ENCODE measurements around the gene IGFBP3. TPM values are rescaled to one million over a fixed set of nuclear protein-coding genes. Genes with fewer than 3 reads are reported as not detected.

The IGFBP3 gene
- polyA plus RNA-seq, 1 donor from 2014 or later = 1.6 TPM

- H4K20me1 ChIP-seq (ENCODE audit: insufficient read depth) = no peaks in the 10 kb centered on the region
- no peaks in the 10 kb centered on the region for H3K27me3 ChIP-seq (ENCODE audit: insufficient read depth, low read depth, low read length)
- no peak overlapping the region for H3K4me3 ChIP-seq (ENCODE audit: low read length)
- no peak overlapping the region for H2AFZ ChIP-seq (ENCODE audit: low read depth, low read length)
- H3K9ac ChIP-seq (ENCODE audit: low read length) = no peak overlapping the region
- H3K4me2 ChIP-seq (ENCODE audit: low read length) = no peak overlapping the region
- H3K9me3 ChIP-seq (ENCODE audit: low read length) = no peaks in the 10 kb centered on the region
- no peaks in the 10 kb centered on the region for H3F3A ChIP-seq (ENCODE audit: insufficient read depth, low read length, poor library complexity, severe bottlenecking)
- TF ChIP-seq MXI1 (conservative IDR thresholded peaks at IDR 0.05; ENCODE audit: poor library complexity, severe bottlenecking) (no peak), RAD21 (conservative IDR thresholded peaks at IDR 0.05) (no peak), POLR2AphosphoS5 (IDR thresholded peaks at IDR 0.05) (no peak)
- no peaks in the 10 kb centered on the region for H3K79me2 ChIP-seq (replicated peaks; ENCODE audit: insufficient read depth, low read length)
- no peak overlapping the region for H3K27ac ChIP-seq (ENCODE audit: low read length)
- no peaks in the 10 kb centered on the region for H3K36me3 ChIP-seq (ENCODE audit: insufficient read depth, low read length)
- H3K9me2 ChIP-seq (ENCODE audit: insufficient read depth, low read length) = no peaks in the 10 kb centered on the region
Observed at GRCh38 chr7:45863715-45864114, 57.4 kb downstream of the IGFBP3 start.

Other genes with a start within 250 kb of the IGFBP3 start
- gene CCDC201, start 48.2 kb downstream of the IGFBP3 start, polyA plus RNA-seq = not detected in 2 replicates
- gene IGFBP1, start 32.8 kb downstream of the IGFBP3 start, polyA plus RNA-seq = not detected in 2 replicates